HG03280 (cell line): Measurements from ENCODE around the gene TIMM9.
A peak's percentile ranks its signal among the peaks of the same experiment; 100 is the strongest.
"Not testable (repeated sequence)": the region's sequence is repeated elsewhere in the genome, so short reads cannot be mapped to it uniquely, and the experiment has no call there.

Experiments
- ATAC-seq: cut with Tn5 transposase; IDR thresholded peaks from one replicate; pipeline ENCODE4 v1.9.1; 2021; ENCODE audit warnings: mild to moderate bottlenecking, moderate library complexity; ENCODE audit not compliant: unreplicated experiment

TIMM9 gene

GRCh38 chr14:58427281-58428117, at the start of gene TIMM9, which contains the start of gene KIAA0586:
Gene TIMM9 (minus strand): TSS chr14:58427531. CDS start chr14:58411945, 15,586 bp downstream.
Gene KIAA0586 (plus strand): TSS chr14:58427719. CDS start chr14:58428265, 546 bp downstream.
- ATAC-seq = peak; percentile 91

- no peak for ATAC-seq
These were observed 49.0 kb upstream of the TIMM9 start for GRCh38 chr14:58476320-58476719.

GRCh38 chr14:58469309-58469708, 42.0 kb upstream of the TIMM9 start:
- ATAC-seq = no peak

- no peak for ATAC-seq
These were observed 40.2 kb upstream of the TIMM9 start for GRCh38 chr14:58467575-58467974.

- ATAC-seq = no peak
These were observed 39.1 kb upstream of the TIMM9 start for GRCh38 chr14:58466459-58466858.

- ATAC-seq = no peak
These were observed 38.1 kb upstream of the TIMM9 start for GRCh38 chr14:58465421-58465820.

GRCh38 chr14:58464652-58465051, 37.3 kb upstream of the TIMM9 start:
- no peak for ATAC-seq

- ATAC-seq = no peak
These were observed 35.8 kb upstream of the TIMM9 start for GRCh38 chr14:58463147-58463546.

- no peak for ATAC-seq
These were observed 33.4 kb upstream of the TIMM9 start for GRCh38 chr14:58460772-58461171.

GRCh38 chr14:58455593-58456265, 28.4 kb upstream of the TIMM9 start:
- no peak for ATAC-seq

GRCh38 chr14:58444627-58445026, 17.3 kb upstream of the TIMM9 start:
- ATAC-seq = no peak

GRCh38 chr14:58439476-58439875, 12.1 kb upstream of the TIMM9 start:
- no peak for ATAC-seq

GRCh38 chr14:58430156-58430555, 2.8 kb upstream of the TIMM9 start:
- ATAC-seq = no peak

- ATAC-seq = no peak
These were observed 870 bp upstream of the TIMM9 start for GRCh38 chr14:58428118-58428683.

GRCh38 chr14:58426670-58427280, 556 bp downstream of the TIMM9 start:
- peak; percentile 35 for ATAC-seq

GRCh38 chr14:58416934-58417333, 10.4 kb downstream of the TIMM9 start:
- not testable (repeated sequence) for ATAC-seq

- ATAC-seq = no peak
These were observed 11.4 kb downstream of the TIMM9 start for GRCh38 chr14:58415636-58416547.

- ATAC-seq = no peak
These were observed 12.5 kb downstream of the TIMM9 start for GRCh38 chr14:58414845-58415244.

- no peak for ATAC-seq
These were observed 18.6 kb downstream of the TIMM9 start for GRCh38 chr14:58408681-58409215.

- no peak for ATAC-seq
These were observed 25.7 kb downstream of the TIMM9 start for GRCh38 chr14:58401587-58401986.
